Left ventricle myocardium superior (tissue), 1 donor: Measurements from ENCODE around the gene TMEM42. TPM values are rescaled to one million over a fixed set of nuclear protein-coding genes. Genes with fewer than 3 reads are reported as not detected.

Source experiments
- ATAC-seq: fragments of 200-7000 bp; cut with Tn5 transposase; one replicate; pipeline ENCODE4 v1.9.1; 2020; ENCODE audit warnings: mild to moderate bottlenecking, moderate library complexity
- DNase-seq: peaks from one replicate; pipeline ENCODE4 v3.0.0-alpha.2; 2020
- intact Hi-C: fragments of 100-400 bp; cut with micrococcal nuclease; formaldehyde crosslinking; loops from one replicate; pipeline ENCODE4 v1.11.0; 2022
- total RNA-seq: library from RNA; stranded (reverse); fragmentation: NEBNext Ultra II Directional; extraction: Animal tissue kit (Norgen Biotek cat#: 25700); gene quantifications from one replicate; pipeline ENCODE4 v1.2.1, GENCODE V29; 2021
- donor health status: DM: no; HTN: yes; CAD: no; lungs with severe emphysema.

Gene TMEM42
- total RNA-seq, 1 donor from 2014 or later, result 10.0 TPM

DNA sequence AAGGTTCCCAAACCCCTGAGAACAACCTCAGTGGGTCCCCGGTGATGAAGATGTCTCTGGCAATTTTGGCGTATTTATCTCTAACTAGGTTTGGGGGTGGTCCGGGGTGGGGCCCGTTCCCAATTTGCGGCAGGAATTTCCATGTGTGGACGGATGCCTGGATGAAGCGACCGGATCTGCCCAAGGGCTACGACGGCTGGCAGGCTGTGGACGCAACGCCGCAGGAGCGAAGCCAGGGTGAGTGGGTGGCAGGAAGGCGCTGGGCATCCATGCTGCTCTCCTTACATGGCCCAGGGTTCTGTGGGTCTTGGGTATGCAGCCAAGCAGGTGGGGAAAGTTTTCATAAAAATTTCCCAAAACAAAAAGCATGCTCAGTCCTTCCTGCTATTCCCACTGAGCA lies 42.0 kb downstream of the TMEM42 start:
- intact Hi-C loops, result no loop called here
- ATAC-seq, result no peak
- DNase-seq, result no peak

DNA sequence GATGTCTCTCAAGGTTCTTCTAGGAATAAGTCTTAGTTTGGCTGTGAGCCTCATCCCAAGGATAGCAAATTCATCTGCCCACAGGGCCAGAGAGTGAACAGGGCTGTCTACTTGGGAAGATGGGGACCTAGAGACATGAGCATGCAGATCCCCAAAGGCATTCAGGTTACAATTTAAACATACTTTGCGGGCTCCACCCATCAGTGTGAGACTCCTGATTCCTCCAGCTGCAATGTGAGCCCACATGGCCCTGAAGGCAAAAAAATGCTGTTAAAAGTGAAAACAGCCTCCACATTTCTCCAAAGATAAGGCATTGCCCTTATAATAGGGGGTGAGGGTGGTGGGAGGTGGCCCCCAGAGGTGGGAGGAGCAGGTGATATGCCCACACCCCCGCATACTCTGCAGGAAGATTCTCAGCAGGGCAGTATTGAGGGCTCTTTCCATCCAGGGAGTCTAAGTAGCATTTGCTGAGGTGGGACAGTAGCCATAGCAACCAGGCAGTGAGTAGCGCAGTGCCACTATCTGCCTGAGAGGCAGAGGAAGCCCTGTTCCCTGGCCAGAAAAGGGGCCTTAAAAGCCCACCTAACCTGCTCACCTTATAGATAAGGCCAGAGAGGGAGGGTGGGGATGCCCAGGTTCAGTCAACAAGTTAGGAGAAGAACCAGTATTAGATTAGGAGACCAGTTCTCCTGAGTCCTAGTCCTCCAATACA lies 43.9 kb downstream of the TMEM42 start:
- ATAC-seq, result no peak
- no peak for DNase-seq
- intact Hi-C loops, result no loop called here

DNA sequence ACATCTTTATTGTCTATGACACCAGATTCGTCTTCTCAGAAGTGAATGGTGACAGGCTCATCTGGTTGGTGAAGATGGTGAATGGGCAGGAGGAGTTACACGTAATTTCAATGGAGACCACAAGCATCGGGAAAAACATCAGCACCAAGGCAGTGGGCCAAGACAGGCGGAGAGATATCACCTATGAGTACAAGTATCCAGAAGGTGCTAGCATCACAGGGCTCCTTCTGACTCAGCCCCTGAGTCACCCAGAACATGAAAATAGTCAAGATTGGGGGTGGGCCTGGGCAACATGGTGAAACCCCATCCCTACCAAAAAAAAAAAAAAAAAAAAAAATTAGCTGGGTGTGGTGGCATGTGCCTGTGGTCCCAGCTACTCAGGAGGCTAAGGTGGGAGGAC lies 45.3 kb downstream of the TMEM42 start:
- intact Hi-C loops, result no loop called here
- no peak for DNase-seq
- ATAC-seq, result no peak

DNA sequence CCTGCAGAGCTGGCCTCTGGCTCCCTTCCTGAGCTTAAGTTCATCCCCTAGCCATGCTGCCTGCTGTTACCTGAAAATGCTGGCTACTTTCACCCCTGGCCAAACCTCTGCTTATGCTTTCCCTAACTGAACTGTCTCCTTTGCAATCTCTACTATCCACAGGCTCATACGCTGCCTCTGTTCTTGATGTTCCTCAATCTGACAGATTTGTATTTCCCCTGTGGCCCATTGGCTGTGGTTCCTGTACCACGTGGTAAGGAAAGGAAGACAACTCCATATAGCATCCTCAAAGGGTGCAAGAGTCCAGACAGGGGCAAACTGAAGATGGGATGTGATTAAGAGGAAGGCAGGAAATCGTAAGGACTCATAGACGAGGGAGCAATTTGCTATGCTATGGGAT lies 45.9 kb downstream of the TMEM42 start:
- DNase-seq (no peak), ATAC-seq (no peak)
- intact Hi-C loops, result no loop called here

DNA sequence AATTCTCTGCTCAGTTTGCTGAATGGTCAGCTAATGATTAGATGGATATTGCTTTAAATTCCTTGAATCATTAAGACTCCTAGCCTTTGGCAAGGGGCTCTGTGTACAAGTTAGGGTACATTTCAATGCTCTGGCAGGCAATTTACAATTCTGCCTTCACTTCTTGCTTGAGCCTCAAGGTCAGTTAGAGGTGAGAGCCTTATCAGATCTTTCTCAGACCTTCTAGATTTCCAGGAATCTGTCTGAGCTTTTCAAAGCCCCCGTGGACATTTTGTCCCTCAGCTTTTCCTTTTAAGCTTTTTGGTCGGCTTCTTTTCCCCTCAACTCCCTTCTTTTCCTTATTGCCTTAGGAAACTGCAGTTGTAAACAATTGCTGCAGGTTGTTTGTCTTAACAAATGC lies 47.4 kb downstream of the TMEM42 start:
- intact Hi-C loops, result no loop called here
- ATAC-seq, result no peak
- DNase-seq, result no peak

DNA sequence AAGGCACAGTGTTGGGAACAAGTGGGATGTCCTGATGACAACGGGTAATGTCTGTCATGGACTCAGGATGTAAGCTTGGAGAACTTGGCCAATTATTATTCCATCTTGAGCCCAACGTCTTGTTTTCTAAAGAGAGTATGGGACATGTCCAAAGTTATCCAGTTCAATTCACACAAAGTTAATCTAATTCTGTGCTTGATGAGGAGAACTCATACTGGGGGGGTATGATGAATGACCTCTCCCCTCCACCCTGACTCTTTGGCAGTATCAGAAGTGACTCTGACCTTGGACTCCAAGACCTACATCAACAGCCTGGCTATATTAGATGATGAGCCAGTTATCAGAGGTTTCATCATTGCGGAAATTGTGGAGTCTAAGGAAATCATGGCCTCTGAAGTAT lies 49.0 kb downstream of the TMEM42 start:
- intact Hi-C loops, result loop anchor here (5.0 kb wide), 1 partner anchor 378 kb away; no protein-coding TSS in a partner anchor
- ATAC-seq (no peak), DNase-seq (no peak)

DNA sequence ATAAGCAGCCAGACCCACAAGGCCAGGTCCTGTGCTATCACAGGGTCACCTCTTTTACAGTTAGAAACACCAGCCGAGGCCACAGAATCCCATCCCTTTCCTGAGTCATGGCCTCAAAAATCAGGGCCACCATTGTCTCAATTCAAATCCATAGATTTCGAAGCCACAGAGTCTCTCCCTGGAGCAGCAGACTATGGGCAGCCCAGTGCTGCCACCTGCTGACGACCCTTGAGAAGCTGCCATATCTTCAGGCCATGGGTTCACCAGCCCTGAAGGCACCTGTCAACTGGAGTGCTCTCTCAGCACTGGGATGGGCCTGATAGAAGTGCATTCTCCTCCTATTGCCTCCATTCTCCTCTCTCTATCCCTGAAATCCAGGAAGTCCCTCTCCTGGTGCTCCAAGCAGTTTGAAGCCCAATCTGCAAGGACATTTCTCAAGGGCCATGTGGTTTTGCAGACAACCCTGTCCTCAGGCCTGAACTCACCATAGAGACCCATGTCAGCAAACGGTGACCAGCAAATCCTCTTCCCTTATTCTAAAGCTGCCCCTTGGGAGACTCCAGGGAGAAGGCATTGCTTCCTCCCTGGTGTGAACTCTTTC lies 52.3 kb downstream of the TMEM42 start:
- intact Hi-C loops, result loop anchor here (5.0 kb wide), 1 partner anchor 382 kb away; no protein-coding TSS in a partner anchor
- ATAC-seq (peak; percentile 73), DNase-seq (peak; percentile 83)

DNA sequence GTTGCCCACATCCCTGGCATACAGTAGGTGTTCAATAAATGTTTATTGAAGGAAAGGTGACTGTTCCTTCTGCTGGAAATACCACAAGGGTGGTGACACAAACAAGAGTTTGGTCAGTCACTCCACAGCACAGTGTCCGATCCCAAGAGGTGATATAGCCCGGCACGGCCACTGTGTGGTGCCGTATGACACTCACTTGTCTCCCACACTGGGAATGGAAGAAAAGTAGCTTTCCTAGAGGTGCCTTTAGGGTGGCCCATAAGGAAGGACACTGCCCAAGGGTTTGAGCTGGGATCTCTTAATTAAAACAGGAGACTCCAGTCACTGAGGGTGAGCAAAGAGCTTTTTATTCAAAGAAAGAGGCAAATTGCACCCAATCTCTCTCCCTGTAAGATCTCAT lies 53.2 kb downstream of the TMEM42 start:
- intact Hi-C loops, result loop anchor here (5.0 kb wide), 1 partner anchor 383 kb away; no protein-coding TSS in a partner anchor
- DNase-seq (no peak), ATAC-seq (peak; percentile 56)

Other genes with a start within 250 kb of the TMEM42 start
- gene ZNF197, start 236.9 kb upstream of the TMEM42 start, total RNA-seq, result 12.7 TPM
- gene ZNF35, start 213.2 kb upstream of the TMEM42 start, total RNA-seq, result 4.7 TPM
- 3.6 TPM for gene ZNF502, start 149.3 kb upstream of the TMEM42 start, total RNA-seq
- gene ZNF501, start 132.3 kb upstream of the TMEM42 start, total RNA-seq, result 3.5 TPM
- 37.2 TPM for gene KIAA1143, start 100.3 kb upstream of the TMEM42 start, total RNA-seq
- gene KIF15, start 100.1 kb upstream of the TMEM42 start, total RNA-seq, result 1.1 TPM
- gene TGM4, start 12.7 kb downstream of the TMEM42 start, total RNA-seq, result not detected
- 39.1 TPM for gene ZDHHC3, start 114.3 kb downstream of the TMEM42 start, total RNA-seq
- gene EXOSC7, start 114.3 kb downstream of the TMEM42 start, total RNA-seq, result 25.0 TPM
- 68.0 TPM for gene CLEC3B, start 164.4 kb downstream of the TMEM42 start, total RNA-seq